NCI-H2029 treated with DMSO at 0.1 percent for 48 hours (cell line): ENCODE results near the gene ANKRD37.

Source experiments
- DNase-seq: peaks from one replicate; lab custom pipeline; 2025; lab: John Stamatoyannopoulos, UW

The ANKRD37 gene

DNA sequence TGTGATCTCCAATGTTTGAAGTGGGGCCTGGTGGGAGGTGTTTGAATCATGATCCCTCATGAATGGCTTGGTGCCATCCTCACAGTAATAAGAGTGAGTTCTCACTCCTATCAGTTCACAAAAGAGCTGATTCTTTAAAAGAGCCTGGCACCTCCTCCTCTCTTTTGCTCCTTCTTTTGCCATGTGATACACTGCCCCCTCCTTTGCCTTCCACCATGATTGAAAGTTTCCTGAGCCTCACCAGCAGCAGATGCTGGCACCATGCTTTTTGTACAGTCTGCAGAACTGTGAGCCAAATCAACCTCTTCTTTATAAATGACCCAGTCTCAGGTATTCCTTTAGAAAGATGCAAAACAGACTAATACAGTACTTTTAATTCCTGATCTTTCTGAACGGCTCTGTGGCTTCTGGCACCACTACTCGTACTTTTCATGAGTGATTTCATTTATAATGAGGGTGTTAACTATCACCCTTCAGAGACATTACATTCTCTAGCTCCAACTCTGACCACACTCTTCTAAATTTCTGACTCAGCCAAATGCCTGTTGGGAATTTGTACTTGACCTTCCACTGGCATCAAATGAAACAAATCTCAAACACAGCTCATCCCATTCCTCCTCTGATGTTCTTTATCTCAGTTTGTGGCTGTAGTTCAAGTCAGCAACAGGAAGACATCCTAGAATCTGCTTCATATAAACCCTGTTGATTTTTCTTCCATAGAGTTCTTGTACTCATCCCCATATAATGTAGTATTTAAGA, 24.9 kb downstream of the ANKRD37 start:
- no peak for DNase-seq

DNA sequence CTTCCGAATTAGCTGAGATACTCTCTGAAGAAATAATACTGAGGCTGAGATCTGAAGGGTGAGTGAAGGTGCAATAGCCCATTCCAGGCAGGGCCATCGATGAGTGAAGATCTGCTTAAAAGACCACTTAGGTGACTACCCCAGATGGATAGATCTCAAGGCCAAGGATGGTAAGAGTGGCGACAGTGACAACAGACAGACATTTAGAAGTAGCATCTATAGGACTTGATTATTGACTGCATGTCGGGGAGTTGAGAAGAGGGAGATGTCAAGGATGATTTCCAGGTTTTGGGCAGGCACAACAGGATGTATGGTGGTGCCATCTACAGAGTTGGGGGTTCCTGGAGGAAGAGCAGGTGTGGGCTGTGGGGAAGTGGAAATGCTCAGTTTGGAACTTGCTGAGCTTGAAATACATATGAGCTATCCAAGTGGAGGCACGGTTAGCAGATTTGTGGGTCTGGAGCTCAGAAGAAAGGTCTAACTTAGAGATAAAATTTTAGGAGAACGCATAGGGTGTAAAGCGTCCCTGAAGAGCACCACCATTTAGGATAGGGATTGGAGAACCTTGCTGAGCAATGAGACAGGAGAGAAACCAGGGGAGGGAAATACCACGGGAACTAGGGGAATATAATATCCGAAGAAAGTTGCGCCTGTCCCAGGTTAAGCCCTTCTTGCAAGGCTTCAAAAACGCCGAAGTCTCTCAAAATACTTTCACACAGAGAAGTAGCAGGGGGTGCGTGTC, 28.4 kb downstream of the ANKRD37 start:
- DNase-seq = peak; percentile 3

DNA sequence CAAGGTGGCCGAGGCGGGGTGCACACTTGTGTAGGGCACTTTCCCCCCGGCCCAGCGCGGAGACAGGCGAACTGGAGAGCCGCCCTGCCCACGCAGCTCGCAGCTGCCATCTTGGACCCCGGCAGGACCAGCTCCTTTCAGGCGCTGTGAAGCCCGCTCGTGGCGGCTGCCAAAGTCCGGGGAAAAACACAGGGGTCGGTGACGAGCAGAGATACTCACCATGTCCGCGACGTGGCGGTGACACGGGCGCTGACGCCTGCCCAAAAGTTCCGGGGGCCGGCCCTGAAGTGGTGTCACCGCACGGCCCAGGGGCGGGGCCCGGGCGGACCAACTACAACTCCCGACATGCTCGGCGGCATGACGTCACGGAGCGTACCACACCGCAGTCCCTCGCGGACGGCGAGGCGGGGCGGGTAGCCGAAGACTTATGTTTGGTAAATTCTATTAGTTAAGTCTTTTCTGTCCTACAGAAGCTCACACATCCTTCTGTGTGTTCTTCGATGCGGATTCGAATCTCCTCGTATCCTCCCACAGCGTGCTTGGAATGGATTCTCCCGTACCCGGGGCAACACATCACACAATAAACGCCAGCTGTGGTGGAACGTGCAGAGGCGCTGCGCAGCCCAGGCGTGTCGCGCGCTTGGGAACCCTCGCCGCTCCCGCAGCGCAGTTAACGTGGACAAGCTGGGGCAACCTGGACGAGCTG, 29.2 kb downstream of the ANKRD37 start, which contains the start of gene UFSP2:
Gene UFSP2 (minus strand): TSS at position 318 of the 706 bp plus-strand sequence. CDS start 96 bp downstream, at position 222.
- peak; percentile 46 for DNase-seq

DNA sequence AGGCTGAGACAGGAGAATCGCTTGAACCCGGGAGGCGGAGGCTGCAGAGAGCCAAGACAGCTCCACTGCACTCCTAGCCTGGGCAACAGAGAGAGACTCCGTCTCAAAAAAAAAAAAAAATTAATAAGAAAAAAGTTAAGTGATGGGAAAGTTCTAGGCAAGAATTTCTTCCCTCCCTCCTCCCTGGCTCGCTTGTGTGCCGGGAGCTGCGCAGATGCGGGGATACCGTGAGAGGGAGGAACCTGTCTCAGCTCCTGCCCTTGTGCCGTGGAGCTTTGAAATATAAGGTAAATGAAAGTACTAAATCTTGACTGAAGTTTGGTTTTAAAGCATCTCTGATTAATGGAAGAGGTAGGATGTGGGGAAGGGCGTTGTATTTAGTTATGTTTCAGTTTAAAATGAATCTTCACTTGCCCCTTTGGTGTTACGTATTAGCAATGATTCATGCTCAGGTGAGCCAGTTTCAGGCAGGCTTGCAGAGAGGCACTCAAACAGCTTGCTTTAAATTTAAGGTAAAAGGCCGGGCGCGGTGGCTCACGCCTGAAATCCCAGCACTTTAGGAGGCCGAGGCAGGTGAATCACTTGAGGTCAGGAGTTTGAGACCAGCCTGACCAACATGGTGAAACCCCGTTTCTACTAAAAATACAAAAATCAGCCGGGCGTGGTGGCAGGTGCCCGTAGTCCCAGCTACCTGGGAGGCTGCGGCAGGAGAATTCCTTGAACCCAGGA, 30.5 kb downstream of the ANKRD37 start:
- no peak for DNase-seq

DNA sequence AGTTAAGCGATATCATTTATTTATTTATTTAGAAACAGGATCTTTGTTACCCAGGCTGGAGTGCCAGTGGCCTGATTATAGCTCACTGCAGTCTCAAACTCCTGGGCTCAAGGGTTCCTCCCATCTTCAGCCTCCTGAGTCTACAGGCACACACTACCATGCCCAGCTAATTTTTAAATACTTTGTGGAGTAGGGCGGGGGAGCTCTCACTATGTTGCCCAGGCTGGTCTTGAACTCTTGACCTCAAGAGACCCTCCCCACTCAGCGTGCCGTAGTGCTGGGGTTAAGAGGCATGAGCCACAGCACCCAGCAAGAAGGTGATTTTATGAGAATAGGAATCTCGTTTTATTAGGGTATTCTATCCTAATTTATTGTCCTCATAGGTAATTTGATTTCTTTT, 33.0 kb downstream of the ANKRD37 start:
- DNase-seq = no peak

DNA sequence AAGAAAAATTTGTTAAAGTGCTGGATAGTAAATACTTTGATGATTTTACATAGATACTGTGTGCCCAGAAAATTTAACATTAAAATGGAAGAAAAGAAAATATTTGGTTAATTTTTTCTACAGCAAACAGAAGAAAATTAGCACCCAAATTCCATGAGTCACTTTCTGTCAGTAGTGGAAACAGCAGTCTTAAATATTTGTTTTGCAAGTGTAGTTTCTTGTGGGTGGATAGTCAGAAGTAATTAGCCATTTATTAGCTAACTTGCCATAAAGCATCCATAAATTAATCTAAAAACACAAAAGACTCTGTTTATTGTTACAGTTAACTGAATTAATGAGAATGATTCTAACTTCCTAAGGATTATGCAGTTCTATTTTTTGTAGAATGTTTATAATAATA, 38.8 kb downstream of the ANKRD37 start:
- DNase-seq = no peak

DNA sequence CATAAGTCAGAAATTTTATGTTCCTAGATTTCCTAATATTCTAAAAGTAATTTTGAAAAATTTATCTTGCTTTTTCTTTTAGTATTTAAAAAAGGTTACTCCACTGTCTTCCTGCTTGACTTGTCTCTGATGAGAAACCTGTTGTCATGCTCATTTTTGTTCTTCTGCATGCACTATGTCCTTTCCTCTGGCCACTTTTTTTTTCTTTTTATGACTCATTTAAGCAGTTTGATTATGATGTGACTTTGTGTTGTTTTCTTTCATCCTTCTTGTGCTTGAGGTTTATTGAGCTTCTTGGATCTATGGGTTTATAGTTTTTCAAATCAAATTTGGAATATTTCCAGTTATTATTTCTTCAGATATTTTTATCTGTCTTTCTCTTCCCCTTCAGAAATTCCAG, 41.2 kb downstream of the ANKRD37 start:
- DNase-seq = no peak

DNA sequence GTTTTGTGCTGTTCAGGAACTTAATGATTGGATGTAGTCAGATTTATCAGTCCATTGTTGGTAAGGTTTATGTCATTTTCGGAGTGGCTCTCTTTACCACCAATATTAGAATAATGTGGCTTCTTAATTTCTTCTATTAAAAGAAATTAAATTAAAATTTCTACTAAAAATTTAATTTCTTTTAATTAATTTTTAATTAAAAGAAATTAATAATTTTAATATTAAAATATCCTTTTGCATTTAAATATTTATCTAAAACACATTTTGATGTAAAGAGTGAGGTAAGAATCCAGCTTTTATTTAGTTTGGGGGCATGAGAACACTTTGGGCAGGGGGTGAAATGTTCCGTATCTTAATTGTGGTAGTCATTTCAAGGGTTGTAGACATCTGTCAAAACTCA, 44.8 kb downstream of the ANKRD37 start:
- no peak for DNase-seq

DNA sequence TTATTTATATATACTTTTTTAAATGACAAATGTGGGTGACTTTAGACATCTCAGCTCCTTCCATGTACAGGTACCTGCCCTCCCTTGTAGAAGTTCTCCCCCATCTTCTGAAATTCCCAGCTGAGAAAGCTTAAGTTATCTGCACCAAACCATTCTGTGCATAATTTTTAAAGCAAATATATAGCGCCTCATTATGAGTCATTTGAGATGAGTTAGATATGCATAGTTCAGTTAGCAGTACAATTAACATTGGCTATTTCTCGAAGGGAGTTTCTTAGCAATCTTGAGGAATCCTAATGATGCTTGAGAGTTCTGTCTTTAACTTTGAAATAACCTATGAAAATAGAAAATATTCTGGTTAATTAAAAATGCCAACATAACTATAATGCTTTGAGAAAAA, 48.6 kb downstream of the ANKRD37 start:
- no peak for DNase-seq
